OCI-LY3 (cell line): ENCODE results near the gene EDDM3A.

Source experiments
- H2AFZ ChIP-seq: fragments of 200-600, 300-600 bp; shearing (Covaris generic); 2 replicates; pipeline ENCODE4 v1.6.0; 2014; ENCODE audit warnings: antibody characterized with exemption, low read depth, low read length
- H3K27ac ChIP-seq: fragments of 200-600, 300-600 bp; sonication (generic); 2 replicates; pipeline ENCODE4 v1.5.1; 2014; ENCODE audit warnings: mild to moderate bottlenecking, low read length, moderate library complexity, mixed read lengths
- H3K27me3 ChIP-seq: fragments of 200-600, 300-600 bp; sonication (generic); 2 replicates; pipeline ENCODE4 v1.6.1; 2014; ENCODE audit warnings: low read depth, low read length, mixed read lengths
- H3K36me3 ChIP-seq: fragments of 200-600, 300-600 bp; sonication (generic); replicated peaks from 2 replicates; pipeline ENCODE3; 2014; ENCODE audit warnings: low read depth, low read length, mixed read lengths
- H3K4me1 ChIP-seq: fragments of 300-600, 200-600 bp; sonication (generic); 2 replicates; pipeline ENCODE4 v1.6.1; 2014; ENCODE audit warnings: low read length, mixed read lengths
- H3K4me2 ChIP-seq: fragments of 200-600, 300-600 bp; sonication (generic); 2 replicates; pipeline ENCODE4 v1.6.1; 2014; ENCODE audit warnings: low read length, mixed read lengths
- H3K4me3 ChIP-seq: fragments of 300-600, 200-600 bp; sonication (generic); 2 replicates; pipeline ENCODE4 v1.5.1; 2014; ENCODE audit warnings: antibody characterized with exemption, mild to moderate bottlenecking, low read length, moderate library complexity
- H3K79me2 ChIP-seq: fragments of 300-600, 200-600 bp; shearing (Covaris generic); 2 replicates; pipeline ENCODE4 v1.6.1; 2014; ENCODE audit warnings: mild to moderate bottlenecking, low read length, mixed read lengths
- H3K9ac ChIP-seq: fragments of 300-600, 200-600 bp; shearing (Covaris generic); 2 replicates; pipeline ENCODE4 v1.6.0; 2014; ENCODE audit warnings: mild to moderate bottlenecking, low read length, moderate library complexity
- H3K9me3 ChIP-seq: fragments of 200-600, 300-600 bp; shearing (Covaris generic); 2 replicates; pipeline ENCODE4 v1.6.1; 2014; ENCODE audit warnings: low read length, mixed read lengths; ENCODE audit not compliant: insufficient read depth
- H4K20me1 ChIP-seq: fragments of 200-600, 300-600 bp; sonication (generic); 2 replicates; pipeline ENCODE4 v1.6.1; 2016; ENCODE audit warnings: low read length, mixed read lengths; ENCODE audit not compliant: insufficient read depth
- EZH2phosphoT487 ChIP-seq: fragments of 200-600 bp; shearing (Covaris generic); IDR thresholded peaks from 2 replicates; pipeline ENCODE4 v1.6.1; 2018; ENCODE audit warnings: antibody characterized with exemption, mixed run types, low read depth
- TF ChIP-seq, protein P1 (sequence below): fragments of 200-600, 300-600 bp; sonication (generic); IDR thresholded peaks from 2 replicates; pipeline ENCODE4 v1.5.1; 2014; ENCODE audit warnings: antibody characterized with exemption, low read length, low read depth

Gene EDDM3A

DNA sequence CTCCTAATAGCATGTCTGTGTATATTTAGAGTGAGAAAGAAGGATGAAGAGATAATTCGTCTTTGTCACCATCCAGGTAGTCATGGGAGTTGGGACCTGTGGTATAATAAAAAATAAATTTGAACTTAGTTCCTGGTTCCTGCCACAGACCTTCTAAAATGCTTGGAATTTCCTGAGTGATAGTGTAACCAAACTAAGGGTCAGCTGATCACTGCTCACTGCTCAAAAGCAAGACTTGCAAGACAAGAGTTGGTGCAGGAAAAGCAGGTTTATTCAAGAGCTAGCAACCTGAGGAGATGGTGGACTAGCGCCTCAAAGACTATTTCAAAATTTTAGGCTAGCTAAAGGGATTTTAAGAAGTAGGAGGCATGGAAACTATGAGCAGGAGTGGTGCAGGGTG lies 38.1 kb upstream of the EDDM3A start:
- 0 out of 2 replicates have a peak, but pooled peaks cover 8% of the 10 kb centered on the region for H3K9me3 ChIP-seq
- TF ChIP-seq, protein P1, sequence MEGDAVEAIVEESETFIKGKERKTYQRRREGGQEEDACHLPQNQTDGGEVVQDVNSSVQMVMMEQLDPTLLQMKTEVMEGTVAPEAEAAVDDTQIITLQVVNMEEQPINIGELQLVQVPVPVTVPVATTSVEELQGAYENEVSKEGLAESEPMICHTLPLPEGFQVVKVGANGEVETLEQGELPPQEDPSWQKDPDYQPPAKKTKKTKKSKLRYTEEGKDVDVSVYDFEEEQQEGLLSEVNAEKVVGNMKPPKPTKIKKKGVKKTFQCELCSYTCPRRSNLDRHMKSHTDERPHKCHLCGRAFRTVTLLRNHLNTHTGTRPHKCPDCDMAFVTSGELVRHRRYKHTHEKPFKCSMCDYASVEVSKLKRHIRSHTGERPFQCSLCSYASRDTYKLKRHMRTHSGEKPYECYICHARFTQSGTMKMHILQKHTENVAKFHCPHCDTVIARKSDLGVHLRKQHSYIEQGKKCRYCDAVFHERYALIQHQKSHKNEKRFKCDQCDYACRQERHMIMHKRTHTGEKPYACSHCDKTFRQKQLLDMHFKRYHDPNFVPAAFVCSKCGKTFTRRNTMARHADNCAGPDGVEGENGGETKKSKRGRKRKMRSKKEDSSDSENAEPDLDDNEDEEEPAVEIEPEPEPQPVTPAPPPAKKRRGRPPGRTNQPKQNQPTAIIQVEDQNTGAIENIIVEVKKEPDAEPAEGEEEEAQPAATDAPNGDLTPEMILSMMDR: no peak
- no peak for TF ChIP-seq EZH2phosphoT487
- H4K20me1 ChIP-seq: no peaks in the 10 kb centered on the region
- no peak overlapping the region for H3K27ac ChIP-seq
- H3K4me1 ChIP-seq: no peaks in the 10 kb centered on the region
- no peak overlapping the region for H2AFZ ChIP-seq
- no peak overlapping the region for H3K4me3 ChIP-seq
- no peak overlapping the region for H3K4me2 ChIP-seq
- H3K9ac ChIP-seq: no peak overlapping the region
- no peaks in the 10 kb centered on the region for H3K36me3 ChIP-seq
- no peaks in the 10 kb centered on the region for H3K79me2 ChIP-seq
- H3K27me3 ChIP-seq: no peaks in the 10 kb centered on the region

DNA sequence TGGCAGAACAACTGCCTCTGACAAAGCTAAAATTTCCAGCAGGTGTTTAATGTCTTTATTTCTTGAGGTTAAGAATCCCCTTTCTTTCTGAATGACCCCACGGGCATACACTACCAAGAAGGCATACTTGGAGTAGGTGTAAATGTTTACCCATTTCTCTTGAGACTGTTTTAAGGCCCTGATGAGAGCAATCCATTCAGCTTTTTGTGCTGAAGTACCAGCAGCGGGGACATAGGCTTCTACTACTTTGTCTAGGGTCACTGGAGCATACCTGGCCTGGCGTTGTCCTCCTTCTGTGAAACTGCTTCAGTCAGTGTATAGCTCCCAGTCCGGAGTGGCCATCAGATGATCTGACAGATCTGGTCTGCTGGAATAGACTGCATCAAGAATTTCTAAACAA lies 34.4 kb upstream of the EDDM3A start:
- Histone ChIP-seq H4K20me1 (no peaks in the 10 kb centered on the region), H3K9ac (no peak overlapping the region), H3K27ac (no peak overlapping the region), H3K4me2 (no peak overlapping the region), H3K27me3 (no peaks in the 10 kb centered on the region), H3K4me1 (peaks cover 35% of the 10 kb centered on the region), H3K4me3 (no peak overlapping the region), H3K9me3 (0 out of 2 replicates have a peak, but pooled peaks cover 14% of the 10 kb centered on the region), H3K79me2 (no peaks in the 10 kb centered on the region), H3K36me3 (peaks cover 6% of the 10 kb centered on the region), H2AFZ (no peak overlapping the region)
- TF ChIP-seq, protein P1: no peak
- TF ChIP-seq EZH2phosphoT487: no peak

DNA sequence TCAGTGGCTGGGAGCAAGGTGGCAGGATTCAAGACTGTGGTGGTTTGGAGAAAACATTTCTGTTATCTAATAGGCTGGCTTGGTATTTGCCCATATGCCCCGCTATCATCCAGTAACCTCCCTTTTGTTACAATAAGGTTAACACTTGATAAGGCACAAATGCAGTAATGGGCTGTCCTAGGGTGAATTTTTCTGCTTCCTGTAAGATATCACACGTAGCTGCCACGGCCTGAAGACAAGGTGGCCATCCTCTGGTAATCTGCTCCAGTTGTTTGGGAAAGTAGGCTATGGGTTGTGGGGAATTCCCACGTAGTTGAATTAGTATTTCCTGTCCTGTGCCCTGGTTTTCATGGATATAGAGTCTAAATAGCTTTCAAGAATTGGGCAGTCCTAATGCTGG lies 34.0 kb upstream of the EDDM3A start:
- no peak overlapping the region for H2AFZ ChIP-seq
- H3K9me3 ChIP-seq: 0 out of 2 replicates have a peak, but pooled peaks cover 17% of the 10 kb centered on the region
- TF ChIP-seq, protein P1: no peak
- TF ChIP-seq EZH2phosphoT487: no peak
- no peak overlapping the region for H3K9ac ChIP-seq
- no peaks in the 10 kb centered on the region for H3K27me3 ChIP-seq
- H3K4me3 ChIP-seq: no peak overlapping the region
- no peaks in the 10 kb centered on the region for H4K20me1 ChIP-seq
- no peak overlapping the region for H3K27ac ChIP-seq
- H3K4me1 ChIP-seq: peaks cover 36% of the 10 kb centered on the region
- H3K4me2 ChIP-seq: no peak overlapping the region
- no peaks in the 10 kb centered on the region for H3K79me2 ChIP-seq
- H3K36me3 ChIP-seq: peaks cover 10% of the 10 kb centered on the region

DNA sequence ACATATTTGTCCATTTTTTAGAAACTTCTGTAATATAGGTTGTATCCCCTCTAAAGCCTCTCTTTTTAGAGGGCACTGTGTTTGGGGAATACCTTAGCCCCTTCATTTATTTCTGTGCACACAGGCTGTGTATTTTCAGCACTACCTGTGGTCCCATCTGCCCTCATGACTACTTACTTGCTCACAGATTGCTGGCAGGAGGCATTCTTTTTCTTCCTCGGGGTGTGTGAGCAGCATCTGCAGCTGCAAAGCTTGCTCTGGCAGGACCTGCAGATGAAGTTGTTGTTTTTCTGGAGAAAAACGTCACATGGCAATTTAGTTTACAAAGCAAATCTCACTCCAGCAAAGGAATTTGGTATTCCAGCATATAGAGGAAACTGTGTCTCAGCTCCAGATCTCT lies 32.8 kb upstream of the EDDM3A start:
- Histone ChIP-seq H3K27me3 (no peaks in the 10 kb centered on the region), H3K36me3 (peaks cover 10% of the 10 kb centered on the region), H3K79me2 (no peaks in the 10 kb centered on the region), H3K9me3 (0 out of 2 replicates have a peak, but pooled peaks cover 10% of the 10 kb centered on the region), H3K4me3 (no peak overlapping the region), H4K20me1 (no peaks in the 10 kb centered on the region), H3K4me2 (no peak overlapping the region), H3K27ac (no peak overlapping the region), H2AFZ (no peak overlapping the region), H3K9ac (no peak overlapping the region), H3K4me1 (peaks cover 36% of the 10 kb centered on the region)
- TF ChIP-seq, protein P1: no peak
- TF ChIP-seq EZH2phosphoT487: no peak
